Right atrium auricular region (tissue), 2 donors: Measurements from ENCODE around the gene OPRD1. TPM values are rescaled to one million over a fixed set of nuclear protein-coding genes. Genes with fewer than 3 reads are reported as not detected.

ENCODE experiments used
- DNase-seq: peaks from one replicate; pipeline ENCODE4 v3.0.0-alpha.2; 2019; ENCODE audit warnings: low spot score
- H3K27ac ChIP-seq, 2 donors: fragments of 200-600 bp; sonication (generic); 1 replicate in 1 of 2; 2 replicates in 1 of 2; pipeline ENCODE4 v1.5.1; 2016 to 2019
- H3K27me3 ChIP-seq, 2 donors: fragments of 200-600 bp; sonication (generic); one replicate each; pipeline versions ENCODE4 v1.5.1 to v1.6.0; 2017 to 2019
- H3K36me3 ChIP-seq: fragments of 200-600 bp; sonication (generic); one replicate; pipeline ENCODE4 v1.5.1; 2016
- H3K4me1 ChIP-seq, 2 donors: fragments of 200-600 bp; sonication (generic); one replicate each; pipeline versions ENCODE4 v1.5.1 to v1.6.0; 2017 to 2019
- H3K4me3 ChIP-seq, 2 donors: fragments of 200-600 bp; sonication (generic); 1 replicate in 1 of 2; 2 replicates in 1 of 2; pipeline ENCODE4 v1.5.1; 2017 to 2019; ENCODE audit warnings: mild to moderate bottlenecking in 1 of 2, moderate library complexity in 1 of 2
- H3K9me3 ChIP-seq, 2 donors: fragments of 200-600 bp; sonication (generic); one replicate each; pipeline ENCODE4 v1.5.1; 2019
- total RNA-seq, 2 donors: library from RNA; depleted of rRNA; stranded (reverse); fragments of >200 nt; gene quantifications; one replicate each; pipeline ENCODE4 v1.1.0, GENCODE V29; 2016
- TF ChIP-seq, protein P1 (sequence below), 2 donors: fragments of 200-600 bp; sonication (generic); IDR thresholded peaks; one replicate each; pipeline ENCODE4 v1.5.1; 2019; ENCODE audit warnings: antibody characterized with exemption in 2 of 2

Gene OPRD1
- total RNA-seq, 2 donors from 2014 or later, result not detected

DNA sequence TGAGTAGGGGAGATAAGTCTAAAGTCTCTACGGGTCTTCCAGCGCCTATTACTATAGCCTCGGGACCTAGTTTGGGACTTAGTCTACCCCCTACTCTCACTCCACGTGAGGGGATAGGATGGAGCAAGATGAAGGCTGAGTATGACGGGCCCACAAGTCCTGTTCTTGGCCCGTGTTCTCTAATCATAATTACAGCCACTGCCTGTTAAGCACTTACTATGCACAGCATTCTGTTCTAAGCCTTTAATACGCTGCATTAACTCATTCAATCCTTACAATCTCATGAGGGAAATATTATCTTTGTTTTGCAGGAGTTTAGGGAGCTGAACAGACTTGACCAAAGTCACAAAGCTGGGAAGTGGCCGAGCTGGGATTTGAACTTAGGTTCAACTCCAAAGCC, 78.5 kb downstream of the OPRD1 start:
- Histone ChIP-seq H3K9me3 (no peaks in the 10 kb centered on the region), H3K27ac (no peak overlapping the region), H3K36me3 (no peaks in the 10 kb centered on the region), H3K27me3 (no peaks in the 10 kb centered on the region), H3K4me3 (no peak overlapping the region), H3K4me1 (peaks cover 0 to 19% of the 10 kb centered on the region in 2 donors)
- no peak for DNase-seq
- TF ChIP-seq, protein P1, sequence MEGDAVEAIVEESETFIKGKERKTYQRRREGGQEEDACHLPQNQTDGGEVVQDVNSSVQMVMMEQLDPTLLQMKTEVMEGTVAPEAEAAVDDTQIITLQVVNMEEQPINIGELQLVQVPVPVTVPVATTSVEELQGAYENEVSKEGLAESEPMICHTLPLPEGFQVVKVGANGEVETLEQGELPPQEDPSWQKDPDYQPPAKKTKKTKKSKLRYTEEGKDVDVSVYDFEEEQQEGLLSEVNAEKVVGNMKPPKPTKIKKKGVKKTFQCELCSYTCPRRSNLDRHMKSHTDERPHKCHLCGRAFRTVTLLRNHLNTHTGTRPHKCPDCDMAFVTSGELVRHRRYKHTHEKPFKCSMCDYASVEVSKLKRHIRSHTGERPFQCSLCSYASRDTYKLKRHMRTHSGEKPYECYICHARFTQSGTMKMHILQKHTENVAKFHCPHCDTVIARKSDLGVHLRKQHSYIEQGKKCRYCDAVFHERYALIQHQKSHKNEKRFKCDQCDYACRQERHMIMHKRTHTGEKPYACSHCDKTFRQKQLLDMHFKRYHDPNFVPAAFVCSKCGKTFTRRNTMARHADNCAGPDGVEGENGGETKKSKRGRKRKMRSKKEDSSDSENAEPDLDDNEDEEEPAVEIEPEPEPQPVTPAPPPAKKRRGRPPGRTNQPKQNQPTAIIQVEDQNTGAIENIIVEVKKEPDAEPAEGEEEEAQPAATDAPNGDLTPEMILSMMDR (IDR thresholded peaks at IDR 0.05), result no peak

DNA sequence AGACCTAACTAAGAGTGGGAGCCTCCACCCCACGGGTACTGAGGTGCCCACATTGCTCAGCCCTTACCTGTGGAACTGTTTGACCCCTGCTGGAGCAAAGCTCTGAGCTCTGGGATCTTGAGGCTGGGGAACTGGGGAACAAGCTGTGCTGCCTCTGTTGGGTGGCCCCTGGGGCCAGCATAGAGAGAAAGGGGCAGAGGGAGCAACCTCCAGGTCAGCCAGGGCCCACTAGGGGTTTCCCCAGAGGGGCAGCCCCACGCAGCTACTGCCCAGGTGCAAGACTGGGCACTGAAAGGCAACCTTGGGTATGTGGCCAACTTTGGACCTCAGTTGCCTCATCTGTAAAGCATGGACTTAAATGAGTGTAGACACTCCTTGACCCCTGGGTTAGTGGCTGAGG, 78.9 kb downstream of the OPRD1 start:
- Histone ChIP-seq H3K4me3 (no peak overlapping the region), H3K9me3 (no peaks in the 10 kb centered on the region), H3K4me1 (peaks cover 0 to 16% of the 10 kb centered on the region in 2 donors), H3K27me3 (no peaks in the 10 kb centered on the region), H3K27ac (no peak overlapping the region), H3K36me3 (no peaks in the 10 kb centered on the region)
- DNase-seq, result no peak
- TF ChIP-seq, protein P1 (IDR thresholded peaks at IDR 0.05), result no peak

DNA sequence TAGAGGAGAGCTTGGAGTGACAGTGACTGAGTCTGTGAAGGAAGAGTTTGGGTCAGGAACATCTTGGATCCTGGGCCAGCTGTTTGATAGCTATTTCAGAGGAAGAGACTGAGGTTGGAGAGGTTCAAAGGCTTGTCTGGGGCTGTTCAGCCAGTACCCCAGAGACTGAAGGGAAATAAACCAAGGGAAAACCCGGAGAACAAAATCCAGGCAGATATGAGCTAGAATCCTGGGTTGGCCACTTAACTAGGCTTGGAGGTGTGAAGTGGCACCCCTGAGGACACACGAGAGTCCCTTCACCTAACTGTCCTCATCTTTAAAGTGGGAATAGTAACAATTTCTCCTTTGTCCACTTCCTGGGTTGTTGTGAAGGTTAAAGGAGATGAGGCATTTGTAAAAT, 79.3 kb downstream of the OPRD1 start:
- peaks cover 0 to 12% of the 10 kb centered on the region in 2 donors for H3K4me1 ChIP-seq

DNA sequence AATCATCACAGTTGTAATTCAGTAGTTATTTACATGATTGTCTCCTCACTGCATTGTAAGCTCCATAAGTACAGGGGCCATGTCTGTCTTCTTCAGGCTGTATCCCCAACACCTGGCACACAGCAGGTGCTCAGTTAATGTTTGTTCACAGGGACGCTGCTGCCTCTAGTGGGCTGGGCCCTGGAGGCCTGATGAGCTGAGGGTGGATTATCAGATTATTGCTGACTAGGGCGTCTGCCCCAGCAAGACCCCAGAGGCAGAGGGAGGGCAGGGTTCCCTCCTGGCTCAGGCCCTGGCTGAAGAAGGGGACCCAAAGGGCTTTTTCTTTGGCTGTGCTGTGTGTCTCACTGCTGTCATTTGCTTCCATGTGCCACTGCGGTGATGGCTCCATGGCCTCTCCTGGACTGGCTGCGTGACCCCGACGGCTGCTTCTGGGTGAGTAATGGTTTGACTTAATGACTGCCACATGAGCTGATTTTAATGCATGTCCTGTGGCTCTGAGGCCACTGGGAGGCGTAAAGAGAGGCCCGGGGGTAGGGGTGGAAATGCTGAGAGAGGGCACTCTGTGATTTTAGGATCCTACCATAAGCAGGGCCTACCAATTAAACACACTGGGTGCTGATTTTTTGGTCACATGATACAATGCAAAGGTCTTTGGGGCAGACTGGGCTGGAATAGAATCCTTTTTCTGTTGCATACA, 81.6 kb downstream of the OPRD1 start:
- H3K27me3 ChIP-seq, result no peaks in the 10 kb centered on the region
- H3K4me3 ChIP-seq, result no peak overlapping the region
- TF ChIP-seq, protein P1 (IDR thresholded peaks at IDR 0.05), result no peak
- H3K9me3 ChIP-seq, result no peaks in the 10 kb centered on the region
- H3K27ac ChIP-seq, result no peak overlapping the region
- DNase-seq, result no peak
- no peaks in the 10 kb centered on the region for H3K36me3 ChIP-seq
- peaks cover 0 to 4% of the 10 kb centered on the region in 2 donors for H3K4me1 ChIP-seq

More for the DNA sequence above, 79.3 kb downstream of the OPRD1 start:
- Histone ChIP-seq H3K4me3 (no peak overlapping the region), H3K9me3 (no peaks in the 10 kb centered on the region), H3K36me3 (no peaks in the 10 kb centered on the region), H3K27me3 (no peaks in the 10 kb centered on the region), H3K27ac (no peak overlapping the region)
- no peak for DNase-seq
- TF ChIP-seq, protein P1 (IDR thresholded peaks at IDR 0.05), result no peak

DNA sequence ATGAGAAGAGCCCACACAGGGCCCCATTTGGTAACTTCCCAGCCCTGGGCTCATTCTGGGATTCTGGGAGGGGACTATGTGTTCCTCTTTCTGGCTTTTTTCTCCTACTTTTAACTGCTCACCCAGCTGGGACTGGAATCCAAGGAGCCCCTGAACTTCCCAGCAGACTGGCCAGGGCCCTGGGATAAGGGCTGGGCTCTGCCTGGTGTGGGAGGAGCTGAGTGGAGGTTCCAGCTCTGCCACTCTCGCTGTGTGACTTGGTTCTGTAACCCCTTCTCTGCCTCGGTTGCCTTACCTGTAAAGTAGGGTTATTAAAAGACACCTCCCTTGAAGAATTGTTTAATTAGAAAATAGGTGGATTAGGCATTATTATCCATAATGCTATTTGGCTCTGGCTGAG, 82.8 kb downstream of the OPRD1 start:
- Histone ChIP-seq H3K27me3 (no peaks in the 10 kb centered on the region), H3K9me3 (no peaks in the 10 kb centered on the region), H3K4me1 (peaks cover 0 to 14% of the 10 kb centered on the region in 2 donors), H3K27ac (no peak overlapping the region), H3K36me3 (no peaks in the 10 kb centered on the region), H3K4me3 (no peak overlapping the region)
- DNase-seq, result no peak
- TF ChIP-seq, protein P1 (IDR thresholded peaks at IDR 0.05), result no peak
